GM23338 (cell line): ENCODE data around the gene ZNF35. TPM values are rescaled to one million over a fixed set of nuclear protein-coding genes. Genes with fewer than 3 reads are reported as not detected.

Experiments
- ATAC-seq: fragments of 200-7000 bp; cut with Tn5 transposase; 3 replicates; pipeline ENCODE4 v1.9.1; 2020
- DNase-seq: peaks from one replicate; pipeline ENCODE4 v3.0.0-alpha.2; 2015; ENCODE audit warnings: low spot score
- H2AFZ ChIP-seq: fragments of 200-600 bp; sonication (generic); 2 replicates; pipeline ENCODE4 v1.8.0; 2016; ENCODE audit warnings: antibody characterized with exemption, mild to moderate bottlenecking, moderate library complexity
- H3F3A ChIP-seq: fragments of 200-600 bp; sonication (generic); replicated peaks from 2 replicates; pipeline ENCODE4 v1.8.0; 2017; ENCODE audit warnings: antibody characterized with exemption, mixed run types, low read depth
- H3K27ac ChIP-seq: fragments of 200-600 bp; sonication (generic); 2 replicates; pipeline ENCODE4 v1.6.1; 2016; ENCODE audit warnings: low read depth
- H3K27me3 ChIP-seq: fragments of 200-600 bp; sonication (generic); 2 replicates; pipeline ENCODE4 v1.8.0; 2016; ENCODE audit warnings: mild to moderate bottlenecking, mixed run types, moderate library complexity; ENCODE audit not compliant: insufficient read depth
- H3K36me3 ChIP-seq: fragments of 200-600 bp; sonication (generic); 2 replicates; pipeline ENCODE4 v1.8.0; 2016; ENCODE audit warnings: mild to moderate bottlenecking; ENCODE audit not compliant: insufficient read depth
- H3K4me1 ChIP-seq: fragments of 200-600 bp; sonication (generic); 2 replicates; pipeline ENCODE4 v1.8.0; 2016; ENCODE audit warnings: mild to moderate bottlenecking, moderate library complexity; ENCODE audit not compliant: insufficient read depth
- H3K4me2 ChIP-seq: fragments of 200-600 bp; sonication (generic); 2 replicates; pipeline ENCODE4 v1.7.1; 2017; ENCODE audit warnings: mixed run types
- H3K4me3 ChIP-seq: fragments of 200-600 bp; sonication (generic); 2 replicates; pipeline ENCODE4 v1.6.1; 2016; ENCODE audit warnings: mixed run types
- H3K79me2 ChIP-seq: fragments of 200-600 bp; sonication (generic); replicated peaks from 2 replicates; pipeline ENCODE4 v1.8.0; 2017; ENCODE audit warnings: mild to moderate bottlenecking; ENCODE audit not compliant: insufficient read depth
- H3K9me2 ChIP-seq: fragments of 200-600 bp; sonication (generic); 2 replicates; pipeline ENCODE4 v1.8.0; 2017; ENCODE audit not compliant: insufficient read depth
- H4K20me1 ChIP-seq: fragments of 200-600 bp; sonication (generic); replicated peaks from 2 replicates; pipeline ENCODE4 v1.8.0; 2017; ENCODE audit warnings: mild to moderate bottlenecking; ENCODE audit not compliant: insufficient read depth
- H3K27ac Mint-ChIP-seq: 2 replicates; pipeline ENCODE4 v1.8.0; 2020; ENCODE audit warnings: inconsistent platforms, mild to moderate bottlenecking, moderate library complexity, mixed read lengths
- H3K27me3 Mint-ChIP-seq: 3 replicates; pipeline ENCODE4 v1.8.0; 2022; ENCODE audit warnings: low read depth, mild to moderate bottlenecking, moderate library complexity, mixed read lengths, inconsistent platforms; ENCODE audit not compliant: insufficient read depth, poor library complexity
- H3K36me3 Mint-ChIP-seq: 3 replicates; pipeline ENCODE4 v1.8.0; 2021; ENCODE audit warnings: low read depth, mild to moderate bottlenecking, inconsistent platforms, moderate library complexity, mixed read lengths
- H3K4me1 Mint-ChIP-seq: 3 replicates; pipeline ENCODE4 v1.8.0; 2020; ENCODE audit warnings: mild to moderate bottlenecking, inconsistent platforms, mixed read lengths
- H3K4me3 Mint-ChIP-seq: 3 replicates; pipeline ENCODE4 v1.8.0; 2021; ENCODE audit warnings: moderate library complexity, mild to moderate bottlenecking, inconsistent platforms, mixed read lengths
- H3K9me3 Mint-ChIP-seq: 3 replicates; pipeline ENCODE4 v1.8.0; 2020; ENCODE audit warnings: moderate library complexity, mild to moderate bottlenecking, inconsistent platforms, mixed read lengths
- CTCF ChIP-seq, 2 experiments: fragments of 200-600 bp in 1 of 2; sonication (generic) in 1 of 2; conservative IDR thresholded peaks; 2 replicates each; pipeline versions ENCODE4 v1.5.1 to v1.6.1; 2016 to 2017; ENCODE audit warnings: antibody characterized with exemption in 2 of 2, low read depth in 2 of 2, mild to moderate bottlenecking in 2 of 2, moderate library complexity in 1 of 2
- ZNF462 ChIP-seq: fragments of 250-450 bp; sonication (Bioruptor Pico); IDR thresholded peaks from 2 replicates; pipeline ENCODE4 v1.5.0; 2020; ENCODE audit warnings: mild to moderate bottlenecking, moderate library complexity
- polyA plus RNA-seq: library from polyadenylated mRNA; unstranded; fragments of >200 nt; fragmentation: Nextera tagmentation; extraction: Ambion mirVana; gene quantifications from 2 replicates; pipeline ENCODE4 v1.2.1, GENCODE V29; 2016
- total RNA-seq: library from RNA; depleted of rRNA; stranded (reverse); fragments of >200 nt; shearing (Covaris generic); gene quantifications from 2 replicates; pipeline ENCODE4 v1.2.3, GENCODE V29; 2014
- TF ChIP-seq, protein P1 (sequence below): IDR thresholded peaks from one replicate; pipeline ENCODE4 v1.6.1; 2018; ENCODE audit warnings: antibody characterized with exemption; ENCODE audit not compliant: unreplicated experiment

ZNF35 gene
- total and polyA plus RNA-seq, 2 experiments from 2014 or later, result 18.5 to 26.2 TPM

DNA sequence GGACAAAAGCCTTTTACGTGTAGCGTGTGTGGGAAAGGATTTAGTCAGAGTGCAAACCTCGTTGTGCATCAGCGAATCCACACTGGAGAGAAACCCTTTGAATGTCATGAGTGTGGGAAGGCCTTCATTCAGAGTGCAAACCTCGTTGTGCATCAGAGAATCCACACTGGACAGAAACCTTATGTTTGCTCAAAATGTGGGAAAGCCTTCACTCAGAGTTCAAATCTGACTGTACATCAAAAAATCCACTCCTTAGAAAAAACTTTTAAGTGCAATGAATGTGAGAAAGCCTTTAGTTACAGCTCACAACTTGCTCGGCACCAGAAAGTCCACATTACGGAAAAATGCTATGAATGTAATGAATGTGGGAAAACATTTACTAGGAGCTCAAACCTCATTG is 10.5 kb downstream of the ZNF35 start:
- H3K4me3 ChIP-seq, result no peak overlapping the region
- H3K4me2 ChIP-seq, result no peak overlapping the region
- no peaks in the 10 kb centered on the region for H3K9me2 ChIP-seq
- no peaks in the 10 kb centered on the region for H3K4me1 Mint-ChIP-seq
- H3F3A ChIP-seq, result no peaks in the 10 kb centered on the region
- no peaks in the 10 kb centered on the region for H3K27me3 ChIP-seq
- no peaks in the 10 kb centered on the region for H3K4me1 ChIP-seq
- peaks cover 70% of the 10 kb centered on the region for H3K36me3 Mint-ChIP-seq
- peaks cover 24% of the 10 kb centered on the region for H3K36me3 ChIP-seq
- H3K27me3 Mint-ChIP-seq, result peaks cover 1% of the 10 kb centered on the region
- no peak overlapping the region for H3K4me3 Mint-ChIP-seq
- TF ChIP-seq, protein P1, sequence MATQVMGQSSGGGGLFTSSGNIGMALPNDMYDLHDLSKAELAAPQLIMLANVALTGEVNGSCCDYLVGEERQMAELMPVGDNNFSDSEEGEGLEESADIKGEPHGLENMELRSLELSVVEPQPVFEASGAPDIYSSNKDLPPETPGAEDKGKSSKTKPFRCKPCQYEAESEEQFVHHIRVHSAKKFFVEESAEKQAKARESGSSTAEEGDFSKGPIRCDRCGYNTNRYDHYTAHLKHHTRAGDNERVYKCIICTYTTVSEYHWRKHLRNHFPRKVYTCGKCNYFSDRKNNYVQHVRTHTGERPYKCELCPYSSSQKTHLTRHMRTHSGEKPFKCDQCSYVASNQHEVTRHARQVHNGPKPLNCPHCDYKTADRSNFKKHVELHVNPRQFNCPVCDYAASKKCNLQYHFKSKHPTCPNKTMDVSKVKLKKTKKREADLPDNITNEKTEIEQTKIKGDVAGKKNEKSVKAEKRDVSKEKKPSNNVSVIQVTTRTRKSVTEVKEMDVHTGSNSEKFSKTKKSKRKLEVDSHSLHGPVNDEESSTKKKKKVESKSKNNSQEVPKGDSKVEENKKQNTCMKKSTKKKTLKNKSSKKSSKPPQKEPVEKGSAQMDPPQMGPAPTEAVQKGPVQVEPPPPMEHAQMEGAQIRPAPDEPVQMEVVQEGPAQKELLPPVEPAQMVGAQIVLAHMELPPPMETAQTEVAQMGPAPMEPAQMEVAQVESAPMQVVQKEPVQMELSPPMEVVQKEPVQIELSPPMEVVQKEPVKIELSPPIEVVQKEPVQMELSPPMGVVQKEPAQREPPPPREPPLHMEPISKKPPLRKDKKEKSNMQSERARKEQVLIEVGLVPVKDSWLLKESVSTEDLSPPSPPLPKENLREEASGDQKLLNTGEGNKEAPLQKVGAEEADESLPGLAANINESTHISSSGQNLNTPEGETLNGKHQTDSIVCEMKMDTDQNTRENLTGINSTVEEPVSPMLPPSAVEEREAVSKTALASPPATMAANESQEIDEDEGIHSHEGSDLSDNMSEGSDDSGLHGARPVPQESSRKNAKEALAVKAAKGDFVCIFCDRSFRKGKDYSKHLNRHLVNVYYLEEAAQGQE, result no peak
- H3K27ac Mint-ChIP-seq, result no peak overlapping the region
- H3K79me2 ChIP-seq, result peaks cover 4% of the 10 kb centered on the region; the same call in 1 of the 2 replicates
- H3K27ac ChIP-seq, result no peak overlapping the region
- peaks cover 9% of the 10 kb centered on the region for H4K20me1 ChIP-seq
- ATAC-seq (no peak), DNase-seq (no peak)
- no peaks in the 10 kb centered on the region for H3K9me3 Mint-ChIP-seq
- no peak overlapping the region for H2AFZ ChIP-seq

DNA sequence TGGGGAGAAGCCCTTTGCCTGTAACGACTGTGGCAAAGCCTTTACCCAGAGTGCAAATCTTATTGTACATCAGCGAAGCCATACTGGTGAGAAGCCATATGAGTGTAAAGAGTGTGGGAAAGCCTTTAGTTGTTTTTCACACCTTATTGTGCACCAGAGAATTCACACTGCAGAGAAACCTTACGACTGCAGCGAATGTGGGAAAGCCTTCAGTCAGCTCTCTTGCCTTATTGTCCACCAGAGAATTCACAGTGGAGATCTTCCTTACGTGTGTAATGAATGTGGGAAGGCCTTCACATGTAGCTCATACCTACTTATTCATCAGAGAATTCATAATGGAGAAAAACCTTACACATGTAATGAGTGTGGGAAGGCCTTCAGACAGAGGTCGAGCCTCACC is 10.9 kb downstream of the ZNF35 start:
- H3K27ac Mint-ChIP-seq, result no peak overlapping the region
- no peaks in the 10 kb centered on the region for H3K79me2 ChIP-seq
- H3K4me2 ChIP-seq, result no peak overlapping the region
- H3K4me3 ChIP-seq, result no peak overlapping the region
- no peaks in the 10 kb centered on the region for H3K4me1 Mint-ChIP-seq
- H3K27me3 Mint-ChIP-seq, result peaks cover 1% of the 10 kb centered on the region
- H3K27ac ChIP-seq, result no peak overlapping the region
- H3K36me3 Mint-ChIP-seq, result peaks cover 66% of the 10 kb centered on the region
- TF ChIP-seq CTCF (conservative IDR thresholded peaks at IDR 0.05; ENCODE audit: low read depth in 2 of 2) (no peak), ZNF462 (CRISPR knock-in tag) (no peak)
- DNase-seq (no peak), ATAC-seq (no peak)
- no peaks in the 10 kb centered on the region for H3F3A ChIP-seq
- no peaks in the 10 kb centered on the region for H3K9me2 ChIP-seq
- H2AFZ ChIP-seq, result no peak overlapping the region
- peaks cover 20% of the 10 kb centered on the region for H3K36me3 ChIP-seq
- no peak overlapping the region for H3K4me3 Mint-ChIP-seq
- no peaks in the 10 kb centered on the region for H3K4me1 ChIP-seq
- peaks cover 9% of the 10 kb centered on the region for H4K20me1 ChIP-seq
- H3K27me3 ChIP-seq, result no peaks in the 10 kb centered on the region
- no peaks in the 10 kb centered on the region for H3K9me3 Mint-ChIP-seq
